Ovary (tissue), 9 donors: ENCODE results near the gene FGF12. TPM values are rescaled to one million over a fixed set of nuclear protein-coding genes. Genes with fewer than 3 reads are reported as not detected.

Experiments used
- DNase-seq, 5 donors: peaks; one replicate each; pipeline ENCODE4 v3.0.0-alpha.2; 2019 to 2020
- H3K27ac ChIP-seq, 2 donors: fragments of 200-600 bp; one replicate each; pipeline versions ENCODE4 v1.5.1 to v1.8.0; 2019 to 2022
- H3K27me3 ChIP-seq: fragments of 200-600 bp; one replicate; pipeline ENCODE4 v1.8.0; 2022
- H3K36me3 ChIP-seq: fragments of 200-600 bp; sonication (generic); one replicate; pipeline ENCODE4 v1.5.1; 2019
- H3K4me1 ChIP-seq: one replicate; pipeline ENCODE4 v1.8.1; 2013; ENCODE audit warnings: mild to moderate bottlenecking, moderate library complexity; ENCODE audit not compliant: insufficient read depth
- H3K4me3 ChIP-seq: fragments of 200-600 bp; sonication (generic); one replicate; pipeline ENCODE4 v1.5.1; 2017
- H3K9me3 ChIP-seq, 2 donors: fragments of 200-600 bp in 1 of 2; sonication (generic) in 1 of 2; one replicate each; pipeline versions ENCODE4 v1.5.1 to v1.8.1; 2013 to 2019; ENCODE audit warnings: mild to moderate bottlenecking in 1 of 2, moderate library complexity in 1 of 2
- EP300 ChIP-seq: sonication (generic); formaldehyde crosslinking; IDR thresholded peaks from one replicate; pipeline ENCODE4 v1.6.1; 2017; ENCODE audit warnings: antibody characterized with exemption
- POLR2A ChIP-seq: fragments of 450-650 bp; IDR thresholded peaks from one replicate; pipeline ENCODE4 v1.6.1; 2017; ENCODE audit warnings: antibody characterized with exemption, mild to moderate bottlenecking, moderate library complexity
- WGBS, 3 donors: extraction: QIAGEN DNeasy Blood & Tissue Kit in 1 of 3; methylation state at CpG; one replicate each; pipeline versions ENCODE4 v1.1.5 to v1.1.7; 2013 to 2017; 5-methylcytosine and 5-hydroxymethylcytosine counted together
- intact Hi-C, 4 donors: fragments of 100-400 bp; cut with DNase I; formaldehyde crosslinking; loops; one replicate each; pipeline versions ENCODE4 v1.11.0 to v1.15.1; 2022 to 2023
- polyA plus RNA-seq, 2 donors: library from polyadenylated mRNA; stranded (reverse); fragments of 200-250 nt in 1 of 2; fragments of 350-450 nt in 1 of 2; fragmentation: Illumina TruSeq in 1 of 2; extraction: RNeasy Lipid Tissue Mini Kit (QIAGEN cat#74804) in 1 of 2; gene quantifications; one replicate each; pipeline ENCODE4 v1.2.3, GENCODE V29; 2013 to 2014
- total RNA-seq, 7 donors: library from RNA; depleted of rRNA in 2 of 7; stranded (reverse); fragments of >200 nt in 2 of 7; fragmentation: NEBNext Ultra II Directional in 3 of 7; extraction: Animal tissue kit (Norgen Biotek cat#: 25700) in 3 of 7; gene quantifications; one replicate each; pipeline versions ENCODE4 v1.1.0 to v1.2.4, GENCODE V29; 2016 to 2023
- TF ChIP-seq, protein P1 (sequence below), 3 donors: fragments of 450-650 bp in 2 of 3; fragments of 200-600 bp in 1 of 3; IDR thresholded peaks; one replicate each; pipeline versions ENCODE4 v1.5.1 to v1.8.0; 2016 to 2022; ENCODE audit warnings: antibody characterized with exemption in 3 of 3, mild to moderate bottlenecking in 1 of 3
- donor health status: DM: no; HTN: no; CAD: no; lungs with moderate emphysema.
- donor health status: DM: no; HTN: no; CAD: no.
- donor health status: Bipolar disorder and iron deficiency.
- donor health status: DM: yes; HTN: yes; CAD: no.
- donor health status: DM: no; HTN: no; CAD: no.
- donor health status: DM: yes; HTN: yes; CAD: no.

The FGF12 gene
- total and polyA plus RNA-seq, 9 donors: 0.24 to 4.0 (median 1.7) TPM

- TF ChIP-seq, protein P1, sequence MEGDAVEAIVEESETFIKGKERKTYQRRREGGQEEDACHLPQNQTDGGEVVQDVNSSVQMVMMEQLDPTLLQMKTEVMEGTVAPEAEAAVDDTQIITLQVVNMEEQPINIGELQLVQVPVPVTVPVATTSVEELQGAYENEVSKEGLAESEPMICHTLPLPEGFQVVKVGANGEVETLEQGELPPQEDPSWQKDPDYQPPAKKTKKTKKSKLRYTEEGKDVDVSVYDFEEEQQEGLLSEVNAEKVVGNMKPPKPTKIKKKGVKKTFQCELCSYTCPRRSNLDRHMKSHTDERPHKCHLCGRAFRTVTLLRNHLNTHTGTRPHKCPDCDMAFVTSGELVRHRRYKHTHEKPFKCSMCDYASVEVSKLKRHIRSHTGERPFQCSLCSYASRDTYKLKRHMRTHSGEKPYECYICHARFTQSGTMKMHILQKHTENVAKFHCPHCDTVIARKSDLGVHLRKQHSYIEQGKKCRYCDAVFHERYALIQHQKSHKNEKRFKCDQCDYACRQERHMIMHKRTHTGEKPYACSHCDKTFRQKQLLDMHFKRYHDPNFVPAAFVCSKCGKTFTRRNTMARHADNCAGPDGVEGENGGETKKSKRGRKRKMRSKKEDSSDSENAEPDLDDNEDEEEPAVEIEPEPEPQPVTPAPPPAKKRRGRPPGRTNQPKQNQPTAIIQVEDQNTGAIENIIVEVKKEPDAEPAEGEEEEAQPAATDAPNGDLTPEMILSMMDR (IDR thresholded peaks at IDR 0.05): no peak
- TF ChIP-seq EP300 (no peak), POLR2A (no peak)
Measured at GRCh38 chr3:192413461-192413860, 313.9 kb downstream of the FGF12 start.

DNA sequence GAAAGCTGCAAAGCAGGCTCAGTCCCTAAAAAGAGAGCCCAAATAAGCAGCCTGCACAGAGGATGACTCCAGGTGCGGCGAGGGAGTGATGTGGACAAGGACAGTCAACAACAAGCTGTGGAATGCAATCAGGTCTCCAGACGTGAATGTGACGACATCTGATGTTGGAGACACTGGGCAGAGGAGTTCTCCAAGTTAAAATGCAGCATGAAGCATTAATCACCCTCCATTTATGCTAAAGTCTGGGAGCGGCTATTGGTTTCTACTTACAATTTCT is 316.7 kb downstream of the FGF12 start:
- TF ChIP-seq EP300: no peak
- TF ChIP-seq POLR2A: no peak
- intact Hi-C loops: no loop called here
- DNase-seq: no peak
- no peaks in the 10 kb centered on the region for H3K4me1 ChIP-seq
- no peak overlapping the region for H3K27ac ChIP-seq
- H3K9me3 ChIP-seq: no peaks in the 10 kb centered on the region
- no peaks in the 10 kb centered on the region for H3K36me3 ChIP-seq
- H3K27me3 ChIP-seq: no peaks in the 10 kb centered on the region
- 89 to 94% (median 90%) methylated on average over 5 of the region's 5 CpGs for WGBS, 3 donors
- no peak overlapping the region for H3K4me3 ChIP-seq

More at GRCh38 chr3:192413461-192413860, 313.9 kb downstream of the FGF12 start:
- Histone ChIP-seq H3K4me3 (no peak overlapping the region), H3K36me3 (no peaks in the 10 kb centered on the region), H3K27ac (no peak overlapping the region), H3K27me3 (no peaks in the 10 kb centered on the region), H3K9me3 (no peaks in the 10 kb centered on the region), H3K4me1 (no peaks in the 10 kb centered on the region)
- intact Hi-C loops: no loop called here
- WGBS, 3 donors: 83 to 91% (median 86%) methylated on average over 2 of the region's 2 CpGs
- no peak for DNase-seq

- no peaks in the 10 kb centered on the region for H3K9me3 ChIP-seq
- 2 to 4% (median 2%) methylated on average over 29 to 52 of the region's 53 CpGs for WGBS, 3 donors
- H3K36me3 ChIP-seq: no peaks in the 10 kb centered on the region
- no peak overlapping the region for H3K27ac ChIP-seq
- H3K4me3 ChIP-seq: peak overlapping the region; percentile 38
- H3K4me1 ChIP-seq: no peaks in the 10 kb centered on the region
- TF ChIP-seq, protein P1 (IDR thresholded peaks at IDR 0.05): no peak
- TF ChIP-seq POLR2A: no peak
- TF ChIP-seq EP300: no peak
- no peaks in the 10 kb centered on the region for H3K27me3 ChIP-seq
- intact Hi-C loops: no loop called here
- DNase-seq: peak in 1 of 5 donors; percentile 34
Measured at GRCh38 chr3:192409838-192410683, 317.3 kb downstream of the FGF12 start.

DNA sequence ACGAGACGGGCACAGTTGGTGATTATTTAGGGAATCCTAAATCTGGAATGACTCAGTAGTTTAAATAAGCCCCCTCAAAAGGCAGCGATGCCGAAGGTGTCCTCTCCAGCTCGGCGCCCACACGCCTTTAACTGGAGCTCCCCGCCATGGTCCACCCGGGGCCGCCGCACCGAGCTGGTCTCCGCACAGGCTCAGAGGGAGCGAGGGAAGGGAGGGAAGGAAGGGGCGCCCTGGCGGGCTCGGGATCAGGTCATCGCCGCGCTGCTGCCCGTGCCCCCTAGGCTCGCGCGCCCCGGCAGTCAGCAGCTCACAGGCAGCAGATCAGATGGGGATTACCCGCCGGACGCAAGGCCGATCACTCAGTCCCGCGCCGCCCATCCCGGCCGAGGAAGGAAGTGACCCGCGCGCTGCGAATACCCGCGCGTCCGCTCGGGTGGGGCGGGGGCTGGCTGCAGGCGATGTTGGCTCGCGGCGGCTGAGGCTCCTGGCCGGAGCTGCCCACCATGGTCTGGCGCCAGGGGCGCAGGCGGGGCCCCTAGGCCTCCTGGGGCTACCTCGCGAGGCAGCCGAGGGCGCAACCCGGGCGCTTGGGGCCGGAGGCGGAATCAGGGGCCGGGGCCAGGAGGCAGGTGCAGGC is 318.0 kb downstream of the FGF12 start:
- TF ChIP-seq POLR2A (no peak), EP300 (no peak)
- TF ChIP-seq, protein P1 (IDR thresholded peaks at IDR 0.05): no peak
- H3K27me3 ChIP-seq: no peaks in the 10 kb centered on the region
- H3K27ac ChIP-seq: no peak overlapping the region
- H3K4me1 ChIP-seq: no peaks in the 10 kb centered on the region
- no peaks in the 10 kb centered on the region for H3K9me3 ChIP-seq
- no peaks in the 10 kb centered on the region for H3K36me3 ChIP-seq
- intact Hi-C loops: no loop called here
- 0 to 1% (median 1%) methylated on average over 56 to 61 of the region's 61 CpGs for WGBS, 3 donors
- DNase-seq: peak in 3 of 5 donors; percentile 27 to 52 (median 40)
- peak overlapping the region; percentile 38 for H3K4me3 ChIP-seq
